Activated CD4-positive, alpha-beta T cell treated with anti-CD3 and anti-CD28 coated beads, Interleukin-2, amount 50 U/mL, for 4 hours (primary cell): Measurements from ENCODE around the gene FBXW4.

Experiments used
- DNase-seq, 2 experiments: peaks; one replicate each; pipeline ENCODE4 v3.0.0-alpha.2; 2020

Gene FBXW4

GRCh38 chr10:101693978-101694673 is 844 bp downstream of the FBXW4 start:
- peak; percentile 51 to 54 for DNase-seq

GRCh38 chr10:101693651-101693977 is 1.4 kb downstream of the FBXW4 start:
- DNase-seq = no peak

- no peak for DNase-seq
Observed at GRCh38 chr10:101691081-101691480, 3.9 kb downstream of the FBXW4 start.

GRCh38 chr10:101690461-101690860 is 4.5 kb downstream of the FBXW4 start:
- no peak for DNase-seq

DNA sequence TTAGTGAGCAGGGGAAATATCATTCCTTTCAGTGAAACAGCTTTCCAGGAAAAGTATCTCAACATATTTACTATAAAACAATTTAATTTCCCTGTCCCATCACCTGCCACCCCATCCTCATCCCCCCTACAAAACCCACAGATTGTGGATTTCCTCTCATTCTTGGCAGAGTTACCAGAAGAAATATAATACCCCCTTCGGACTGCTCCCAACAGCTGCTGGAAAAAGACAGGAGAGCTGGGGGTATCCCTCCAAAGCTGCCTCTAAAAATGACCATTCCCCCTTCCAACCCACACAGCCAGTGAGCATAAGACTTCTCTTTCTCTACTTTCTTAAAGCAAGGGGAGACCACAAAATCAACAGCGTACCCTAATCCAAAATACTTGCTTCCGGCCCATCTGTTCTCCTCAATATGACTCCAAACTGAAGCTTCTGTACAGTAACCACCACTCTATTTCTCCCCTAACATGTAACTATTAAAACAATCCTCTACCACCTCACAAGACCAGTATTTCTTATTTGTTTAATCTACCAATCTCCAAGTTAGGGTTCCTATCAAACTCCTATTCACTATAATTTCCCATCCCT is 7.8 kb downstream of the FBXW4 start:
- DNase-seq = no peak

- DNase-seq = no peak
Observed at GRCh38 chr10:101686133-101686925, 8.6 kb downstream of the FBXW4 start.

DNA sequence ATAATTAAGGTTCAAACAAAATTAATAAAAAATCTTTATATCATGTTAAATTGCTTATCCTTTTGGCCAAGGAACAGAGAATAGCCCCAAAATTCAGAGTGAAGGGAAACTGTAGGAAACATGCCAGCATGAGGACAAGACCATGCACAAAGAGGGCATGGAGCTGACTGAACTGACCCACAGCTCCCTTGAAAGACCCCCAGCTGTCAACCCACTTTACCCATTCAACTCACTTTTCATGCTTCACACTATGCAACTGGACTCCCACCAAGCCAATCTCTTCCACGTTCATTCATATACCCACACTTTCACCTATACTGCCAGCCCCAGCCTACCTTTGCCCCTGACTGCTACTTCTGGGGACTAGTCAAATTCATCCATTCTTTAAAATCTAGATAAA is 10.2 kb downstream of the FBXW4 start:
- DNase-seq = no peak

DNA sequence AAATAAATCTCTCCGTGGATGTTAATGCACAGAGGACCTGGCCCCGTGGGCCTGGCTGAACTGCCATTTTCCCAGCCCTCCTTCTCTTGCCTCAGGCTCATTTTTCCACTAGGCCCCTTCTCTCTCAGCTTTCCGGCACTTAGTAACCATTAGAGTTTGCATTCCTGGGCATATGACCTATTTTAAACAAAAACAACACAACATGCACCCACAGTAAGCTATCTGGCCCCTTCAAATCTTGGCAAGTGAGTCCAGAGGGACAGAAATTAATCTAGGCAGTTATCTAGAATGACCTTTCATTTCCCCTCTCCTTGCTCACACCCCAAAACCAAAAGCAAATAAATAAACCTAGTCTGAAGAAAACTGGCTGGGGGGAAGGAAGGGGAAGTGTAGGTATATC is 11.7 kb downstream of the FBXW4 start:
- DNase-seq = no peak

- DNase-seq = no peak
Observed at GRCh38 chr10:101682172-101682825, 12.7 kb downstream of the FBXW4 start.

DNA sequence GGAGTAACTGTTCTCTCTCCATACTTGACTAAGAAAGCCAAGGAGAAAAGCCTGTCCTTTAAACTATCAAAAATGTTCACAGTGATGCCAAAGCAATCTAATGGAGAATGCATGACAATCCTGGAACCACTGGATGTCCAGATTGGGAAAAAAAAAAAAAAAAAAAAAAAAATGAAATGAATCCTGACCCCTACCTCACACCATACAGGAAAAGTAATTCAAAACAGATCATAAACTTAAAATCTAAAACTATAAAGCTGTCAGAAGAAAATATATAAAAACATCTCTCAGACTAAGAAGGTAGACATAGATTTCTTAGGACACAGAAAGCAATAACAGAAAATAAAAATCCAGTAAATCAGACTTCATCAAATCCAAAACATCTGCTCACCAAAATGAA is 18.4 kb downstream of the FBXW4 start:
- no peak for DNase-seq

- no peak for DNase-seq
Observed at GRCh38 chr10:101675115-101675514, 19.9 kb downstream of the FBXW4 start.

DNA sequence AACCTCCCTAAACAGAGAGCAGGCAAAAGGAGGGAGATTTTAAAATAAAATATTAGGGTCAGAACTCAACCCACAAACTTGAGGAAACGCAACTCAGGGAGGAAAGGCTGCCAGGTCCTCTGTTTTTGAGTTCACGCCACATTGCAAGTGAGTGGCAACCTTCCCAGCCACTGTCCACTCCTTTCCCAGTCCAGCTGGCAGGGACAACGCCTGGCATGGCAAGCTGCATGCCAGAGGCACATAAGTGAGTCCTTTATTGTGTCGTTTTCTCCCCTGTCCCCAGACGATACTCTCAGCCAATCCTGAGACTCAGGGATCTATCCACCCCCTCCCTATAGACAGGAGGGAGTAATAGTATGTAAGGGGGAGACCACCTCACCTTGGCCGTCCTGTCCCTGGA is 22.4 kb downstream of the FBXW4 start:
- no peak for DNase-seq

DNA sequence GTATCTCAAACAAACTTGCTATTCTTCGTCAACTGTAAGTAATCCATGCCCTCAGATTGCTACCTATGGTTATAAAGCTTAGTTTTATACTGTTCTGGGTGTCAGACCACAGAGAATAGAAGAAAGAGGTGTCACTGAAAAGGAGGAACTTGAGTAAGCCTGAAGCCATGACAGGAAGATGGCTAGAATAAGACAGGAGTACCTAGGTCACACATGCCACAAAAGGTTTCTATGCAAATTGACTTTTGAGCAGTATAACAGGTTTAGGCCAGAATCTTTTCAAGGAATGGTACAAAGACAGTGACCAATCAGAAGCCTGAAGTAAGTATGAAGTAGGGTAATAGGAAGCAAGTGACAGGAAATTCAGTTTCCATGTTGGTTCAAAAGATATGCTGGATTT is 23.5 kb downstream of the FBXW4 start:
- DNase-seq = no peak

- no peak for DNase-seq
Observed at GRCh38 chr10:101670635-101671034, 24.3 kb downstream of the FBXW4 start.

GRCh38 chr10:101669181-101669580 is 25.8 kb downstream of the FBXW4 start:
- DNase-seq = no peak

- DNase-seq = no peak
Observed at GRCh38 chr10:101668566-101668965, 26.4 kb downstream of the FBXW4 start.

- DNase-seq = no peak
Observed at GRCh38 chr10:101666083-101666482, 28.9 kb downstream of the FBXW4 start.

GRCh38 chr10:101663097-101663496 is 31.9 kb downstream of the FBXW4 start:
- no peak for DNase-seq

- no peak for DNase-seq
Observed at GRCh38 chr10:101660256-101660655, 34.7 kb downstream of the FBXW4 start.

DNA sequence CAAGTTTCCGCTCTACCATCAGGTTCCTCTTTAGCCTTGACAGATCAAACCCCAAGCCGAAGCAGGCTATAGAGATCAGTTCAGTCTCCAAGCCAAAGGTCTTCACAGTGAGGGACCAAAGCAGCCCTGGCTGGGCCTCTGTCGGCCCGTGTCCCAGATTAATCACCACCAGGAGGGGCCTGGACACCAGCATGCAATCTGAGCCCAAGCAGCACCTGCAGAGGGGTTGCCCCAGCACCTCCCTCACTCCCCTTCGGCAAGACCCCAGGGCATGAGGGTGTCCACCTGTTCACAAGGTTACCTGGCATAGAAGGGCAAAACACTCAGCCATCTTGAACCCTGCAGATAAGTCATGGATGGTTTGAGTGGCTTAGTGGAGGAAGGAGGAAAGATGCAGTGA is 36.0 kb downstream of the FBXW4 start:
- DNase-seq = no peak

DNA sequence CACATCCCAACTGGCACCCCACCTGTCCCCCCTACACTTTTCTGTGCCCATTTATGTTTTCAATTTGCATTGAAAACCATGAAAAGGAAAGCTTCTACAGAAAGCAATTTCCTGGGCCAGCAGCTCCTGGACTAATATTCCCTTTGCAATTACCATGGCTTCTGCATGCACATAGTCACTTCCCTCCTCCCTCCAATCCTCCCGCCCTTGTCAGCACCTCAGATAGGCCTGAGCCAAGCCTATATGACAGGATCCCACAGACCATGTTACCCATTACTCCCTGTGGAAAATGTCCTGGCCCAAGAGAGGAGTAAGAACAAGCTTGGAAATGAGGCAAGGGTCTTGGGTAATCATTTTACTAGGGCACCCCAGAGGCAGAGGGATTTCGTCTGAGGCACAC is 38.1 kb downstream of the FBXW4 start:
- no peak for DNase-seq

GRCh38 chr10:101655570-101655969 is 39.4 kb downstream of the FBXW4 start:
- no peak for DNase-seq

GRCh38 chr10:101653536-101653935 is 41.4 kb downstream of the FBXW4 start:
- DNase-seq = no peak

- no peak for DNase-seq
Observed at GRCh38 chr10:101651336-101651735, 43.6 kb downstream of the FBXW4 start.
